ENCODE data around the gene INTS3. TPM values are rescaled to one million over a fixed set of nuclear protein-coding genes. Genes with fewer than 3 reads are reported as not detected.

INTS3 gene
- total RNA-seq, 1 donor from 2014 or later = 35.2 TPM

DNA sequence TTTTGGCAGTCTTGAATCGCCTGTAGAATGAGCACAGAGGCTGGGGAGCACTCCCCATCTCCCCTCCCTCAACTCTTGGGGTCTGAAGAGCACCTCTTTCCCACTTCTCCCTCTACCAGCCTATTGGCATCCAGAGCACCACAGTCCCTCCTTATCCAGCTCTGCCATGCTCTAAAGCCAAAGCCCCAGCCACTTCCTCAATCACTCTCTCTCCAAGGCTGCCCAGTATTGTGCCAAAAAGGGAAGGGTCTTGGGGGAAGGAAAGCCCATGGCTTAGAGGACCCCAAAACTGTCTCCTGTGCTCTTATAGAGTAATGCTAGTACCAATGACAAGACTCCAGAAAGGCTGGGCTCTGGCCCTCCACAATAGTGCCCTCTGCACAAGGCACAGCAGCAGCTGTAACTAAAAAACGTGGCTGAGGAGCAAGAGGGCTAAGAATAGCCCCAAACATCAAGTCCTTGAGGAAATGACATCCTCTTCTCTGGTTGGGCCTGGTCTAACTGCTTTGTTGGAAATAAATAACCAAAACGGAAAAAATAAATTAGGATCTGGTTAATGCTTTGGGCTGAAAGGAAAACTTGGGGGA, 75.7 kb downstream of the INTS3 start:
- intact Hi-C loops (cut with DNase I) = no loop called here

DNA sequence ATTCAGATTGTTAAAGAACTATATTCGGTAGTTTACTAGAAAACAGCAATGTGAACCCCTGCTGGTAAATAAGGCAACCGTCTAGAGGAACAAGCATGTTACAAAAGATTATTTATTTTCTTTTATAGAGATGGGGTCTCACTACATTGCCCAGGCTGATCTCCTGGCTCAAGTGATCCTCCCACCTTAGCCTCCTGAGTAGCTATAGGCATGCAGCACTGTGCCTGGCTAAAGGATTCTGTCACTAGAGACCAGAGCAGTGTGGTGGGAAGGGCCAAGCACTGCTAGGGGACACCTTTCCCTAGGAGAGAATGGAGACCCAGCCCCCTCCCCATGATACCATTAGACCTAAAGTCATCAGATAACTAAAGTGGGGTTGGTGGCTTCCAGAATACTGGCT, 76.3 kb downstream of the INTS3 start:
- DNase-seq (ENCODE audit: low spot score) = peak; percentile 49
- intact Hi-C loops (cut with DNase I) = no loop called here

More for the DNA sequence above, 75.7 kb downstream of the INTS3 start:
- DNase-seq (ENCODE audit: low spot score) = peak; percentile 38

DNA sequence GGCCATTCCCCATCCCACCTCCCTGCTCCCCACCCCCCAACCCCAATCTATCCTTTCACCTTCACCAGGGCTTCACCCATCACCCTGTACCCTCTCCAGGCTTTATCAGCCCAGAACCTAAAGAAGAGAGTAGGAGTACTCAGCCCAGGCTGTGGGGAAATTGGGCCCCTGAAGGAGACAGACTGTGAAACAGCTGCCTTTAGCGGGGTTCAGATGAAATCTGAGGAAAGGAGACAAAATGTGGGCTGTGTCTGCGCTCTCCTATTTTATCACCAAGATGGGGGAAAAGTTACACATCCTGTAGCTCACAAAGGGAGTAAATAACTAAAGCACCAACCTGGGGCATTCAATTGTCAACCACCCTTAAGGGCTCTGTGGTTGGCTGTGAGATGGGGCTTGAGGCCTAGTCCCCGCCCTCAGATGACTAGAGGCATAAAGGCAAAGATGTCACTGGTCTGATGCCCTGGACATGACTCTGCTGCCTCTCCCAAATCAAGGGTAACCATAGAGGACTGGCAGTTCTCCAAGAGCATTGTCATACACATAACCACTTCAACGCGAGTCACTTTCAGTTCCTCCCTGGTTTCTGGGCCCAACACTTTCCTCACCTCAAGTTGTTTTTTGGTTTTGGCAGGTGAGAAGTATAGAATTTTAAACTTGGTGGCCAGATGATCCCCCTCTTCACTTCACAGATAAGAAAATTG, 77.3 kb downstream of the INTS3 start:
- peak; percentile 73 for DNase-seq (ENCODE audit: low spot score)
- intact Hi-C loops (cut with DNase I) = no loop called here

DNA sequence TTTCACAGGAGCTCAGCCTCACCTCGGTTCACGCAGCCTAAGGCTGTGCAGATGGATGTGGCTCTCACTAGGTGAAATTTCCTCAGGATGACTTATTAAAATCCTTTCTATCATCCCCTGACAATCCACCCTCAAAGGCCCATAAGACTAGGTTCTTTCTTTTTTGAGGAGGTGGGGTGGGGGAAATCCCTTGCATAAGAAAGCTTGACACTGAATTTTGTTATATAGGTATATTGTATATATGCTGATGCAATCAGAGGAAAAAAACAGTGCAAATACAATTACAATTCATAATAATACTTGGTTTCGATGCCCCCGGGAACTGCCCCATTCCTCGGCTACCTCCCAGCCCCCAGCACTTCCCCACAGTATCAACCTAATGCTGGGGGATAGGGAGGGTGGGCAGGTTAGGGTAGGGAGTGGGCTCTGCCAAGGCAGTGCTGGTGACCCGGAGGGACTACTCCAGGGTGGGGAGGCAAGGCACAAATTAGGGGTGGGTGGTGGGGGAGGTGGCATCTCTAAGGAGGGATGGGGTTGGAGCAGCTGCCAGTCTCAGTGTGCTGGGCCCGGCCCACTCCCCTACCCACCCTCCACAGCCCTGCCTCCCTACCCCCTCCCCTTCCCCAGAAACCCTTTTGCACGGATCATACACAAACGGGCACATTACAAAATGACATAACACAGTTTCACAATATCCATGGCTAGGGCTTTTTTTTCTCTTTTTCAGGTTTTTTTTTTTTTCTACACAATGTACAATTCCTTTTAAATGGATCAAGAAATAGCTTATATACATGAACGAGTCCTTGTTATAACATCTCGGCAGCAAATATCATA, 78.3 kb downstream of the INTS3 start:
- DNase-seq (ENCODE audit: low spot score) = peak; percentile 15
- intact Hi-C loops (cut with DNase I) = no loop called here

DNA sequence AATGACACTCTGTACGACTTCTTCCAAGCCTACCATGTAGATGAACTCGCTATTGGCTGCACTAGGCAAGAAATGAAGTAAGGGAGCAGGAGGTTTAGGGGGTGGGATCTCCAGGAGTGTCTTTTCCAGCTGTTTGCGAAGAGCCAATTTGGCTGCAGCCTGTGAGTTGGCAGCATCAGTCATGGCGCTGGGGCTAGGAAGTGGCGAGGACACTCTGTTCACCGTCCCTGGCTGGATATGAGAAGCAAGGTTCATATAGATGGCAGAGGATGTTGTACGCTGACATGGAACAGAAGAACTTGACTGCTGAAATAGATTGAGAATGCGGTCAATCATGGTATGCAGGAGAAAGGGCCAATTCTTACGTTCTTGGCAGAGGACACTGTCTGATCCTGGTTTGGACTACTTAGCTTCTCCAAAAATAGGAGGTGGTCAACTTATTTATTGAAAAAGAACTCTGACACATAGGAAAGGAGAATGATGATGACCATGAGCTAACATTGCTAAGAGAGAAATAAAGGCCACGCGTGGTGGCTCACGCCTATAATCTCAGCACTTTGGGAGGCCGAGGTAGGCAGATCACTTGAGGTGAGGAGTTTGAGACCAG, 88.5 kb downstream of the INTS3 start:
- DNase-seq (ENCODE audit: low spot score) = no peak

DNA sequence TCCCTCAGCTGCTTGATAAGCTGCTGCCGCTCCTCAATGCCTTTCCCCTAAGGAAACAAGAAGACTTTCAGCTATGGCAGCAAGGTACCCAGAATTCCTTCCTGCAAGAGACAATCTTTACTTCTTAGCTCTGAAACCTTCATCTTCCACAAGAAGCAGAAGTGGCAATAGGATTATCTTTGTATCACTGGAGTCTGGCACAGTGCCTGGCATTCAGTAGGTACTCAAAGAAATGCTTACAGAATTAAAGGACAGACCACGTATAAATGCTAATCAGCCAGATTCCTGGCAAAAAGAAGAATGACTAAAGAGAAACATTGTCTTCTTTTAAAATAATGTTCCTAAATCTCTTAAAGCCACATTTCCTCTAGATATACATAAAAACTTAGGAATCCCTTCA, 91.0 kb downstream of the INTS3 start:
- intact Hi-C loops (cut with DNase I) = no loop called here
- no peak for DNase-seq (ENCODE audit: low spot score)

More for the DNA sequence above, 88.5 kb downstream of the INTS3 start:
- intact Hi-C loops (cut with DNase I) = no loop called here

Small RNA genes within 50 kb of the gene (microRNA-seq; reads per million reads assigned to microRNA genes)
- not detected for gene MIR8083

Other genes with a start within 250 kb of the INTS3 start
- gene S100A6, start 192.1 kb upstream of the INTS3 start, total RNA-seq = 418 TPM
- gene S100A5, start 187.1 kb upstream of the INTS3 start, total RNA-seq = not detected
- gene S100A4, start 182.2 kb upstream of the INTS3 start, total RNA-seq = 107 TPM
- gene S100A3, start 178.8 kb upstream of the INTS3 start, total RNA-seq = 1.3 TPM
- gene S100A2, start 162.2 kb upstream of the INTS3 start, total RNA-seq = 5.0 TPM
- gene S100A16, start 114.9 kb upstream of the INTS3 start, total RNA-seq = 39.8 TPM
- gene S100A14, start 111.7 kb upstream of the INTS3 start, total RNA-seq = 3.4 TPM
- 200 TPM for gene S100A13, start 100.5 kb upstream of the INTS3 start, total RNA-seq
- 1,915 TPM for gene S100A1, start 99.6 kb upstream of the INTS3 start, total RNA-seq
- 90.4 TPM for gene CHTOP, start 94.0 kb upstream of the INTS3 start, total RNA-seq
- 62.1 TPM for gene SNAPIN, start 69.3 kb upstream of the INTS3 start, total RNA-seq
- gene ILF2, start 57.1 kb upstream of the INTS3 start, total RNA-seq = 76.5 TPM
- 14.9 TPM for gene NPR1, start 49.4 kb upstream of the INTS3 start, total RNA-seq
- gene SLC27A3, start 47.4 kb downstream of the INTS3 start, total RNA-seq = 9.8 TPM
- 45.7 TPM for gene GATAD2B, start 194.9 kb downstream of the INTS3 start, total RNA-seq
- 42.7 TPM for gene DENND4B, start 218.7 kb downstream of the INTS3 start, total RNA-seq
- 20.6 TPM for gene CRTC2, start 230.6 kb downstream of the INTS3 start, total RNA-seq
- 40.2 TPM for gene SLC39A1, start 235.5 kb downstream of the INTS3 start, total RNA-seq
- 3.8 TPM for gene CREB3L4, start 239.9 kb downstream of the INTS3 start, total RNA-seq
- gene JTB, start 249.6 kb downstream of the INTS3 start, total RNA-seq = 61.7 TPM

Data from cardiac septum (tissue), 1 donor.